Neutrophil (primary cell): ENCODE data around the gene CCR5.

ENCODE experiments used
- H3K27ac ChIP-seq: fragments of 200-600 bp; sonication (generic); 2 replicates; pipeline ENCODE4 v1.5.1; 2016; ENCODE audit warnings: mild to moderate bottlenecking, moderate library complexity
- H3K27me3 ChIP-seq: fragments of 200-600 bp; sonication (generic); 2 replicates; pipeline ENCODE4 v1.6.0; 2016; ENCODE audit warnings: mild to moderate bottlenecking
- H3K36me3 ChIP-seq: fragments of 200-600 bp; sonication (generic); 2 replicates; pipeline ENCODE4 v1.5.1; 2017
- H3K4me1 ChIP-seq, 2 experiments: fragments of 200-600 bp in 1 of 2; sonication (generic) in 1 of 2; 1 replicate in 1 of 2; 2 replicates in 1 of 2; pipeline versions ENCODE4 v1.5.1 to v1.6.1; 2013 to 2016; ENCODE audit warnings: low read depth in 1 of 2, low read length in 1 of 2, mild to moderate bottlenecking in 1 of 2, moderate library complexity in 1 of 2; ENCODE audit not compliant: control insufficient read depth in 1 of 2, insufficient read depth in 1 of 2
- H3K4me3 ChIP-seq, 2 experiments: fragments of 200-600 bp in 1 of 2; sonication (generic) in 1 of 2; 1 replicate in 1 of 2; 2 replicates in 1 of 2; pipeline ENCODE4 v1.5.1; 2013 to 2016; ENCODE audit warnings: low read depth in 1 of 2, low read length in 1 of 2, mild to moderate bottlenecking in 1 of 2, moderate library complexity in 1 of 2
- H3K9me3 ChIP-seq: fragments of 200-600 bp; sonication (generic); 2 replicates; pipeline ENCODE4 v1.5.1; 2016
- CTCF ChIP-seq: fragments of 200-600 bp; sonication (generic); IDR thresholded peaks from 2 replicates; pipeline ENCODE4 v1.5.1; 2016; ENCODE audit warnings: antibody characterized with exemption

The CCR5 gene

GRCh38 chr3:46395210-46395661, 24.5 kb downstream of the CCR5 start:
- Histone ChIP-seq H3K27ac (peak overlapping the region; percentile 79), H3K4me1 (peaks cover 42% of the 10 kb centered on the region in 2 experiments), H3K4me3 (no peak overlapping the region), H3K36me3 (no peaks in the 10 kb centered on the region), H3K27me3 (no peaks in the 10 kb centered on the region), H3K9me3 (no peaks in the 10 kb centered on the region)
- TF ChIP-seq CTCF: no peak

GRCh38 chr3:46395766-46396530, 25.2 kb downstream of the CCR5 start:
- no peaks in the 10 kb centered on the region for H3K36me3 ChIP-seq
- no peaks in the 10 kb centered on the region for H3K27me3 ChIP-seq
- TF ChIP-seq CTCF: no peak
- no peaks in the 10 kb centered on the region for H3K9me3 ChIP-seq
- H3K4me3 ChIP-seq: no peak overlapping the region
- peaks cover 42% of the 10 kb centered on the region in 2 experiments for H3K4me1 ChIP-seq
- H3K27ac ChIP-seq: peak overlapping the region; percentile 79

GRCh38 chr3:46397111-46397510, 26.4 kb downstream of the CCR5 start:
- peaks cover 42% of the 10 kb centered on the region in 2 experiments for H3K4me1 ChIP-seq
- peak overlapping the region; percentile 79 for H3K27ac ChIP-seq
- no peaks in the 10 kb centered on the region for H3K9me3 ChIP-seq
- no peaks in the 10 kb centered on the region for H3K27me3 ChIP-seq
- no peak overlapping the region for H3K4me3 ChIP-seq
- H3K36me3 ChIP-seq: no peaks in the 10 kb centered on the region
- TF ChIP-seq CTCF: no peak

GRCh38 chr3:46398186-46398955, 27.6 kb downstream of the CCR5 start:
- no peak overlapping the region for H3K27ac ChIP-seq
- H3K4me3 ChIP-seq: no peak overlapping the region
- H3K4me1 ChIP-seq: peaks cover 35 to 37% of the 10 kb centered on the region in 2 experiments
- H3K36me3 ChIP-seq: no peaks in the 10 kb centered on the region
- TF ChIP-seq CTCF: no peak
- no peaks in the 10 kb centered on the region for H3K9me3 ChIP-seq
- no peaks in the 10 kb centered on the region for H3K27me3 ChIP-seq

- Histone ChIP-seq H3K4me1 (peaks cover 28 to 30% of the 10 kb centered on the region in 2 experiments), H3K4me3 (no peak overlapping the region), H3K27me3 (no peaks in the 10 kb centered on the region), H3K27ac (no peak overlapping the region), H3K9me3 (no peaks in the 10 kb centered on the region), H3K36me3 (no peaks in the 10 kb centered on the region)
- TF ChIP-seq CTCF: no peak
Measured at GRCh38 chr3:46399098-46399497, 28.4 kb downstream of the CCR5 start.
